GM12878 (cell line): ENCODE results near the gene BCL2L12. TPM values are rescaled to one million over a fixed set of nuclear protein-coding genes. Genes with fewer than 3 reads are reported as not detected.

ENCODE experiments used
- ATAC-seq: fragments of 200-7000 bp; cut with Tn5 transposase; 3 replicates; pipeline ENCODE4 v1.9.1; 2020; ENCODE audit warnings: mild to moderate bottlenecking, moderate library complexity
- BruUV-seq: library from RNA; stranded (reverse); fragments of 400-500 nt; replicated peaks from 2 replicates; lab custom pipeline; 2021; lab: Mats Ljungman, UMichigan
- CTCF ChIA-PET: fragments of 300-600 bp; sonication (Branson Sonifier 250); formaldehyde crosslinking; extraction: SDS; loops from one replicate; lab custom pipeline; 2021; ENCODE audit warnings: inconsistent platforms; lab: Yijun Ruan, JAX
- POLR2A ChIA-PET: fragments of 350-600 bp; formaldehyde crosslinking; extraction: SDS; loops from one replicate; lab custom pipeline; 2021; ENCODE audit warnings: inconsistent platforms; lab: Charles Lee
- RAD21 ChIA-PET: fragments of 300-600 bp; sonication (Branson Sonifier 250); formaldehyde crosslinking; loops from one replicate; lab custom pipeline; 2023; ENCODE audit warnings: antibody characterized with exemption; ENCODE audit not compliant: unreplicated experiment; lab: Charles Lee
- SMC1A ChIA-PET: fragments of 300-600 bp; sonication (Branson Sonifier 250); formaldehyde crosslinking; loops from one replicate; lab custom pipeline; 2023; ENCODE audit not compliant: unreplicated experiment, uncharacterized antibody; lab: Charles Lee
- DNase-seq: peaks from one replicate; pipeline ENCODE4 v3.0.0-alpha.2; 2011; ENCODE audit warnings: low read depth, low spot score
- FAIRE-seq: peaks from 3 replicates; lab custom pipeline; 2011; peaks lifted over from hg19 to GRCh38; lab: Jason Lieb, UNC
- H2AFZ ChIP-seq: 2 replicates; pipeline ENCODE4 v1.6.0; 2011; ENCODE audit warnings: low read depth, low read length, control low read depth; ENCODE audit not compliant: control insufficient read depth
- H3K27ac ChIP-seq: 2 replicates; pipeline ENCODE4 v1.5.1; 2011; ENCODE audit warnings: control low read depth; ENCODE audit not compliant: control insufficient read depth, insufficient read depth
- H3K27me3 ChIP-seq, 2 experiments: replicated peaks in 1 of 2; 2 replicates each; pipeline versions ENCODE4 v1.6.0 to v1.6.1; 2011; ENCODE audit warnings: low read length in 1 of 2; ENCODE audit not compliant: control insufficient read depth in 2 of 2, insufficient read depth in 2 of 2
- H3K36me3 ChIP-seq, 2 experiments: 2 replicates each; pipeline ENCODE4 v1.5.1; 2011; ENCODE audit warnings: low read length in 1 of 2; ENCODE audit not compliant: control insufficient read depth in 2 of 2, insufficient read depth in 2 of 2
- H3K4me1 ChIP-seq: 2 replicates; pipeline ENCODE4 v1.6.1; 2011; ENCODE audit warnings: mild to moderate bottlenecking, low read length, moderate library complexity, mixed read lengths; ENCODE audit not compliant: control insufficient read depth, insufficient read depth
- H3K4me2 ChIP-seq: 2 replicates; pipeline ENCODE4 v1.6.0; 2011; ENCODE audit warnings: control low read depth; ENCODE audit not compliant: control insufficient read depth, insufficient read depth
- H3K4me3 ChIP-seq: fragments of 200-600 bp; sonication (generic); 2 replicates; pipeline ENCODE4 v1.5.1; 2016
- H3K79me2 ChIP-seq: 2 replicates; pipeline ENCODE4 v1.6.0; 2011; ENCODE audit warnings: low read length; ENCODE audit not compliant: control insufficient read depth, insufficient read depth
- H3K9ac ChIP-seq: 2 replicates; pipeline ENCODE4 v1.8.0; 2011; ENCODE audit warnings: low read length, control low read depth, mixed read lengths; ENCODE audit not compliant: control insufficient read depth, insufficient read depth
- H3K9me3 ChIP-seq: replicated peaks from 3 replicates; pipeline ENCODE4 v1.5.1; 2011; ENCODE audit warnings: mild to moderate bottlenecking, low read length; ENCODE audit not compliant: control insufficient read depth, insufficient read depth
- H4K20me1 ChIP-seq: 2 replicates; pipeline ENCODE4 v1.6.0; 2011; ENCODE audit not compliant: control insufficient read depth, insufficient read depth
- ASH2L ChIP-seq: fragments of 300-600, 200-600 bp; sonication (generic); IDR thresholded peaks from 2 replicates; pipeline ENCODE4 v1.6.1; 2017; ENCODE audit warnings: low read depth, mild to moderate bottlenecking, borderline replicate concordance
- BCL3 ChIP-seq: IDR thresholded peaks from 2 replicates; pipeline ENCODE4 v1.6.1; 2011; ENCODE audit warnings: borderline replicate concordance, low read depth, mild to moderate bottlenecking, moderate library complexity, low read length; ENCODE audit not compliant: insufficient read depth, poor library complexity, severe bottlenecking
- CEBPZ ChIP-seq: fragments of 150-350 bp; IDR thresholded peaks from 2 replicates; pipeline ENCODE4 v1.6.1; 2016; ENCODE audit warnings: low read depth, low read length
- JUND ChIP-seq: IDR thresholded peaks from 2 replicates; pipeline ENCODE4 v1.6.1; 2012; ENCODE audit warnings: low read depth, mild to moderate bottlenecking, low read length, improper control_type of control experiment, moderate library complexity
- MTA2 ChIP-seq: fragments of 450-650 bp; IDR thresholded peaks from 2 replicates; pipeline ENCODE4 v1.6.1; 2016; ENCODE audit warnings: low read depth, mild to moderate bottlenecking, moderate library complexity
- SUZ12 ChIP-seq: fragments of 200-600 bp; sonication (generic); IDR thresholded peaks from one replicate; pipeline ENCODE4 v1.6.1; 2018; ENCODE audit warnings: antibody characterized with exemption, mild to moderate bottlenecking; ENCODE audit not compliant: unreplicated experiment
- WRNIP1 ChIP-seq: IDR thresholded peaks from 2 replicates; pipeline ENCODE4 v1.6.1; 2011; ENCODE audit warnings: low read depth, low read length, improper control_type of control experiment, borderline replicate concordance
- ZBTB11 ChIP-seq: fragments of 450-650 bp; formaldehyde crosslinking; IDR thresholded peaks from 2 replicates; pipeline ENCODE4 v1.5.0; 2022; ENCODE audit warnings: mild to moderate bottlenecking, missing genetic modification characterization
- WGBS: methylation state at CpG from one replicate; pipeline ENCODE4 v1.1.6; 2016; ENCODE audit warnings: low lambda C conversion rate; ENCODE audit not compliant: insufficient replicate concordance, insufficient coverage; ENCODE audit errors: missing lambda C conversion rate; 5-methylcytosine and 5-hydroxymethylcytosine counted together
- in situ Hi-C: fragments of 300-500 bp; cut with MboI; formaldehyde crosslinking; loops from 9 replicates; pipeline ENCODE4 v1.14.3; 2018; ENCODE audit warnings: mixed read lengths
- intact Hi-C: fragments of 100-400 bp; cut with micrococcal nuclease; formaldehyde crosslinking; loops from one replicate; pipeline ENCODE4 v1.14.2; 2022; ENCODE audit not compliant: unreplicated experiment
- polyA plus RNA-seq, 11 experiments: library from polyadenylated mRNA; depleted of rRNA in 4 of 11; unstranded in 6 of 11; stranded (reverse) in 5 of 11; fragments of >200 nt; fragmentation: Nextera tagmentation in 4 of 11; fragmentation: Illumina TruSeq in 1 of 11; extraction: Ambion mirVana in 4 of 11; extraction: Trizol in 1 of 11; gene quantifications; 1 replicate in 1 of 11; 2 replicates in 10 of 11; pipeline versions ENCODE4 v1.2.1 to v1.2.3, GENCODE V29; 2011 to 2016; ENCODE audit warnings: inconsistent platforms in 2 of 11, missing spikeins in 2 of 11, low read depth in 1 of 11
- total RNA-seq, 4 experiments: library from RNA; depleted of rRNA in 3 of 4; stranded (reverse); fragments of >200 nt in 3 of 4; fragmentation: Illumina TruSeq in 1 of 4; extraction: Trizol in 1 of 4; gene quantifications; 2 replicates each; pipeline versions ENCODE4 v1.2.1 to v1.2.3, GENCODE V29; 2013 to 2021

The BCL2L12 gene
- total and polyA plus RNA-seq, 10 of the 15 experiments (the other 5 are each of a cell fraction or from before 2014, with no cell fraction given): 1.8 to 143 (median 50.4) TPM

GRCh38 chr19:49640113-49640898, 25.4 kb upstream of the BCL2L12 start, which contains the start of gene RRAS (continued):
- TF ChIP-seq ZBTB11: no peak
- no peak for TF ChIP-seq SUZ12
- TF ChIP-seq ASH2L: no peak

- intact Hi-C loops (loop anchor here (2.0 to 5.0 kb wide), 3 partner anchors 23 to 145 kb away; partner anchors contain the start of genes BCL2L12, IRF3, PRR12 and RPS11), in situ Hi-C loops (no loop called here)
- BruUV-seq: no TSS peak
- Histone ChIP-seq H3K4me1 (peaks cover 18% of the 10 kb centered on the region), H3K4me3 (peak within 1 kb of the TSS; percentile 86), H3K9ac (peak within 1 kb of the TSS; percentile 98), H3K79me2 (peaks cover 36% of the 10 kb centered on the region), H3K4me2 (peak within 1 kb of the TSS; percentile 90), H4K20me1 (no peaks in the 10 kb centered on the region), H3K27ac (peak within 1 kb of the TSS; percentile 98), H3K27me3 (no peaks in the 10 kb centered on the region), H2AFZ (peak within 1 kb of the TSS; percentile 57), H3K9me3 (no peaks in the 10 kb centered on the region), H3K36me3 (peaks cover 0 to 5% of the 10 kb centered on the region in 2 experiments; a peak in 3 of 4 replicates)
- CTCF ChIA-PET: interaction anchor here (0.6 to 5.1 kb wide), 7 partner anchors 23 to 95 kb away, joined by 3 to 130 read pairs (median 9); partner anchors contain the start of genes BCL2L12, IRF3, NOSIP and PRMT1
- SMC1A ChIA-PET: interaction anchor here (0.8 to 1.5 kb wide), 3 partner anchors 34 to 72 kb away, joined by 3 to 7 read pairs (median 5); partner anchors contain the start of genes NOSIP and PRRG2
- WGBS: under 1% methylated on average over 66 of the region's 87 CpGs
- FAIRE-seq (peak; percentile 100), ATAC-seq (peak; percentile 76), DNase-seq (peak; percentile 97)
- RAD21 ChIA-PET: interaction anchor here (0.7 to 5.1 kb wide), 9 partner anchors 22 to 649 kb away, joined by 3 to 131 read pairs (median 3); partner anchors contain the start of genes AP2A1, BCL2L12, GYS1 and IRF3
- POLR2A ChIA-PET: interaction anchor here (0.8 to 6.5 kb wide), 11 partner anchors 13 to 287 kb away, joined by 3 to 200 read pairs (median 6); partner anchors contain the start of genes AP2A1, ATF5, BCL2L12 and IRF3
- TF ChIP-seq MTA2: peak; percentile 37; the same call in 1 of the 2 replicates
- TF ChIP-seq WRNIP1: no peak
- TF ChIP-seq BCL3: no peak
- no peak for TF ChIP-seq CEBPZ
- TF ChIP-seq JUND: peak; percentile 41; the same call in 1 of the 2 replicates
Measured at GRCh38 chr19:49641688-49642491, 23.8 kb upstream of the BCL2L12 start, which contains the start of gene SCAF1. Gene SCAF1, plus strand, starts transcription at chr19:49642209. Its CDS starts 2,818 bp downstream, at chr19:49645027.
